MM.1S (cell line): ENCODE measurements around the gene DCANP1.

Source experiments
- DNase-seq: peaks from one replicate; pipeline ENCODE4 v3.0.0-alpha.2; 2015
- H2AFZ ChIP-seq: fragments of 300-600 bp; sonication (generic); 2 replicates; pipeline ENCODE4 v1.6.0; 2016; ENCODE audit warnings: antibody characterized with exemption, low read length
- H3F3A ChIP-seq: fragments of 300-600 bp; sonication (generic); 2 replicates; pipeline ENCODE4 v1.6.1; 2016; ENCODE audit warnings: mild to moderate bottlenecking, antibody characterized with exemption, low read length, moderate library complexity, mixed read lengths; ENCODE audit not compliant: insufficient read depth
- H3K27ac ChIP-seq: fragments of 300-600 bp; sonication (generic); 2 replicates; pipeline ENCODE4 v1.5.1; 2016; ENCODE audit warnings: mild to moderate bottlenecking, low read length
- H3K27me3 ChIP-seq: fragments of 300-600 bp; sonication (generic); replicated peaks from 2 replicates; pipeline ENCODE4 v1.6.0; 2016; ENCODE audit warnings: low read length; ENCODE audit not compliant: insufficient read depth
- H3K36me3 ChIP-seq: fragments of 300-600 bp; sonication (generic); replicated peaks from 2 replicates; pipeline ENCODE4 v1.6.1; 2016; ENCODE audit warnings: mild to moderate bottlenecking, low read length, mixed read lengths; ENCODE audit not compliant: insufficient read depth
- H3K4me1 ChIP-seq: fragments of 300-600 bp; sonication (generic); 2 replicates; pipeline ENCODE4 v1.6.1; 2016; ENCODE audit warnings: low read length, mixed read lengths
- H3K4me2 ChIP-seq: fragments of 300-600 bp; sonication (generic); 2 replicates; pipeline ENCODE4 v1.6.0; 2016; ENCODE audit warnings: low read depth, low read length
- H3K4me3 ChIP-seq: fragments of 300-600 bp; sonication (generic); 2 replicates; pipeline ENCODE4 v1.5.1; 2016; ENCODE audit warnings: low read length, mixed read lengths
- H3K79me2 ChIP-seq: fragments of 300-600 bp; sonication (generic); 2 replicates; pipeline ENCODE4 v1.6.1; 2016; ENCODE audit warnings: mixed run types, low read length, mixed read lengths
- H3K9ac ChIP-seq: fragments of 300-600 bp; sonication (generic); 2 replicates; pipeline ENCODE4 v1.6.1; 2016; ENCODE audit warnings: low read length, mixed read lengths
- H3K9me2 ChIP-seq: fragments of 300-600 bp; sonication (generic); replicated peaks from 2 replicates; pipeline ENCODE4 v1.6.1; 2016; ENCODE audit warnings: mild to moderate bottlenecking, low read length, mixed read lengths; ENCODE audit not compliant: insufficient read depth
- H3K9me3 ChIP-seq: fragments of 300-600 bp; sonication (generic); replicated peaks from 2 replicates; pipeline ENCODE4 v1.6.1; 2016; ENCODE audit warnings: mild to moderate bottlenecking, low read length, mixed read lengths; ENCODE audit not compliant: insufficient read depth
- H4K20me1 ChIP-seq: fragments of 300-600 bp; sonication (generic); 2 replicates; pipeline ENCODE4 v1.6.1; 2016; ENCODE audit warnings: mild to moderate bottlenecking, low read length, moderate library complexity, mixed read lengths; ENCODE audit not compliant: insufficient read depth
- CTCF ChIP-seq: fragments of 300-600 bp; sonication (generic); IDR thresholded peaks from 2 replicates; pipeline ENCODE4 v1.5.1; 2016; ENCODE audit warnings: antibody characterized with exemption, low read length, mixed read lengths
- EZH2 ChIP-seq: fragments of 300-600 bp; sonication (generic); optimal IDR thresholded peaks from 2 replicates; pipeline ENCODE3; 2017; ENCODE audit warnings: low read depth, mild to moderate bottlenecking, antibody characterized with exemption, low read length, mixed read lengths
- EZH2phosphoT487 ChIP-seq: fragments of 300-600 bp; sonication (generic); IDR thresholded peaks from 2 replicates; pipeline ENCODE4 v1.6.1; 2018; ENCODE audit warnings: antibody characterized with exemption, low read length

The DCANP1 gene

GRCh38 chr5:135439231-135440205, 7.6 kb downstream of the DCANP1 start:
- H3K9me3 ChIP-seq, result no peaks in the 10 kb centered on the region
- no peaks in the 10 kb centered on the region for H3F3A ChIP-seq
- TF ChIP-seq EZH2, result no peak
- TF ChIP-seq CTCF, result no peak
- no peak for TF ChIP-seq EZH2phosphoT487
- H3K9me2 ChIP-seq, result no peaks in the 10 kb centered on the region
- DNase-seq, result no peak
- H3K27ac ChIP-seq, result no peak overlapping the region
- H3K27me3 ChIP-seq, result no peaks in the 10 kb centered on the region
- no peaks in the 10 kb centered on the region for H3K4me1 ChIP-seq
- H3K4me2 ChIP-seq, result no peak overlapping the region
- no peaks in the 10 kb centered on the region for H3K79me2 ChIP-seq
- no peaks in the 10 kb centered on the region for H4K20me1 ChIP-seq
- H2AFZ ChIP-seq, result no peak overlapping the region
- H3K36me3 ChIP-seq, result no peaks in the 10 kb centered on the region
- no peak overlapping the region for H3K4me3 ChIP-seq
- H3K9ac ChIP-seq, result no peak overlapping the region

GRCh38 chr5:135438636-135439221, 8.4 kb downstream of the DCANP1 start:
- H3K27ac ChIP-seq, result no peak overlapping the region
- H3K4me1 ChIP-seq, result no peaks in the 10 kb centered on the region
- no peaks in the 10 kb centered on the region for H3K27me3 ChIP-seq
- no peaks in the 10 kb centered on the region for H4K20me1 ChIP-seq
- no peak overlapping the region for H3K4me2 ChIP-seq
- no peaks in the 10 kb centered on the region for H3K9me2 ChIP-seq
- no peaks in the 10 kb centered on the region for H3K36me3 ChIP-seq
- H3K9me3 ChIP-seq, result no peaks in the 10 kb centered on the region
- no peak overlapping the region for H3K9ac ChIP-seq
- H3F3A ChIP-seq, result no peaks in the 10 kb centered on the region
- H2AFZ ChIP-seq, result no peak overlapping the region
- TF ChIP-seq CTCF (no peak), EZH2 (no peak), EZH2phosphoT487 (no peak)
- no peaks in the 10 kb centered on the region for H3K79me2 ChIP-seq
- no peak overlapping the region for H3K4me3 ChIP-seq
- DNase-seq, result no peak

- Histone ChIP-seq H3K27ac (no peak overlapping the region), H4K20me1 (no peaks in the 10 kb centered on the region), H3F3A (no peaks in the 10 kb centered on the region), H3K27me3 (no peaks in the 10 kb centered on the region), H3K4me2 (no peak overlapping the region), H2AFZ (no peak overlapping the region), H3K9ac (no peak overlapping the region), H3K36me3 (no peaks in the 10 kb centered on the region), H3K4me1 (no peaks in the 10 kb centered on the region), H3K9me3 (no peaks in the 10 kb centered on the region), H3K9me2 (no peaks in the 10 kb centered on the region), H3K79me2 (no peaks in the 10 kb centered on the region), H3K4me3 (no peak overlapping the region)
- no peak for TF ChIP-seq CTCF
- no peak for TF ChIP-seq EZH2phosphoT487
- no peak for TF ChIP-seq EZH2
- DNase-seq, result no peak
Measured at GRCh38 chr5:135437796-135438560, 9.2 kb downstream of the DCANP1 start.
